WTC11 (cell line): ENCODE data around the gene COPB1.

Experiments
- CREB1 ChIP-seq: sonication (generic); formaldehyde crosslinking; IDR thresholded peaks from 2 replicates; pipeline ENCODE4 v1.8.0; 2023; ENCODE audit warnings: mild to moderate bottlenecking, missing genetic modification reagents
- ETV6 ChIP-seq: sonication (generic); formaldehyde crosslinking; IDR thresholded peaks from 2 replicates; pipeline ENCODE4 v1.8.1; 2022; ENCODE audit warnings: mild to moderate bottlenecking, missing genetic modification reagents
- SP1 ChIP-seq: sonication (generic); formaldehyde crosslinking; conservative IDR thresholded peaks from 2 replicates; pipeline ENCODE4 v1.8.1; 2022; ENCODE audit warnings: missing genetic modification reagents
- TEAD4 ChIP-seq: sonication (generic); formaldehyde crosslinking; IDR thresholded peaks from 2 replicates; pipeline ENCODE4 v1.8.0; 2022; ENCODE audit warnings: mild to moderate bottlenecking, missing genetic modification reagents
- ZNF263 ChIP-seq: sonication (generic); formaldehyde crosslinking; IDR thresholded peaks from 2 replicates; pipeline ENCODE4 v1.8.1; 2022; ENCODE audit warnings: low read depth, mild to moderate bottlenecking, moderate library complexity, missing genetic modification reagents
- TF ChIP-seq, protein P1 (sequence below): fragments of 200-600 bp; IDR thresholded peaks from 2 replicates; pipeline ENCODE4 v1.8.0; 2022; ENCODE audit warnings: antibody characterized with exemption
- TF ChIP-seq, protein P2 (sequence below): sonication (generic); formaldehyde crosslinking; IDR thresholded peaks from 2 replicates; pipeline ENCODE4 v1.8.0; 2022; ENCODE audit warnings: mild to moderate bottlenecking, missing genetic modification reagents

- TF ChIP-seq CREB1 (CRISPR knock-in tag) (no peak), ETV6 (CRISPR knock-in tag) (no peak), ZNF263 (CRISPR knock-in tag) (no peak), TEAD4 (CRISPR knock-in tag) (no peak), SP1 (CRISPR knock-in tag) (no peak)
- TF ChIP-seq, protein P1, sequence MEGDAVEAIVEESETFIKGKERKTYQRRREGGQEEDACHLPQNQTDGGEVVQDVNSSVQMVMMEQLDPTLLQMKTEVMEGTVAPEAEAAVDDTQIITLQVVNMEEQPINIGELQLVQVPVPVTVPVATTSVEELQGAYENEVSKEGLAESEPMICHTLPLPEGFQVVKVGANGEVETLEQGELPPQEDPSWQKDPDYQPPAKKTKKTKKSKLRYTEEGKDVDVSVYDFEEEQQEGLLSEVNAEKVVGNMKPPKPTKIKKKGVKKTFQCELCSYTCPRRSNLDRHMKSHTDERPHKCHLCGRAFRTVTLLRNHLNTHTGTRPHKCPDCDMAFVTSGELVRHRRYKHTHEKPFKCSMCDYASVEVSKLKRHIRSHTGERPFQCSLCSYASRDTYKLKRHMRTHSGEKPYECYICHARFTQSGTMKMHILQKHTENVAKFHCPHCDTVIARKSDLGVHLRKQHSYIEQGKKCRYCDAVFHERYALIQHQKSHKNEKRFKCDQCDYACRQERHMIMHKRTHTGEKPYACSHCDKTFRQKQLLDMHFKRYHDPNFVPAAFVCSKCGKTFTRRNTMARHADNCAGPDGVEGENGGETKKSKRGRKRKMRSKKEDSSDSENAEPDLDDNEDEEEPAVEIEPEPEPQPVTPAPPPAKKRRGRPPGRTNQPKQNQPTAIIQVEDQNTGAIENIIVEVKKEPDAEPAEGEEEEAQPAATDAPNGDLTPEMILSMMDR: no peak
- TF ChIP-seq, protein P2, sequence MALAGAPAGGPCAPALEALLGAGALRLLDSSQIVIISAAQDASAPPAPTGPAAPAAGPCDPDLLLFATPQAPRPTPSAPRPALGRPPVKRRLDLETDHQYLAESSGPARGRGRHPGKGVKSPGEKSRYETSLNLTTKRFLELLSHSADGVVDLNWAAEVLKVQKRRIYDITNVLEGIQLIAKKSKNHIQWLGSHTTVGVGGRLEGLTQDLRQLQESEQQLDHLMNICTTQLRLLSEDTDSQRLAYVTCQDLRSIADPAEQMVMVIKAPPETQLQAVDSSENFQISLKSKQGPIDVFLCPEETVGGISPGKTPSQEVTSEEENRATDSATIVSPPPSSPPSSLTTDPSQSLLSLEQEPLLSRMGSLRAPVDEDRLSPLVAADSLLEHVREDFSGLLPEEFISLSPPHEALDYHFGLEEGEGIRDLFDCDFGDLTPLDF (CRISPR knock-in tag): no peak
Observed at GRCh38 chr11:14417617-14418374, 81.8 kb downstream of the COPB1 start.
